Vagina (tissue), 2 donors: ENCODE measurements around the gene SYT4.

Experiments
- CTCF ChIP-seq, 3 experiments: fragments of 450-650 bp in 2 of 3; fragments of 200-600 bp in 1 of 3; sonication (generic) in 1 of 3; IDR thresholded peaks; one replicate each; pipeline ENCODE4 v1.5.1; 2017 to 2019; ENCODE audit warnings: antibody characterized with exemption in 3 of 3, mild to moderate bottlenecking in 2 of 3, moderate library complexity in 2 of 3
- POLR2A ChIP-seq, 2 donors: fragments of 450-650 bp; IDR thresholded peaks; one replicate each; pipeline ENCODE4 v1.6.1; 2017; ENCODE audit warnings: antibody characterized with exemption in 2 of 2, mild to moderate bottlenecking in 2 of 2, moderate library complexity in 2 of 2

GRCh38 chr18:43236921-43237320, 40.4 kb downstream of the SYT4 start:
- TF ChIP-seq CTCF (IDR thresholded peaks at IDR 0.05) (no peak), POLR2A (IDR thresholded peaks at IDR 0.05) (no peak)
